MM.1S (cell line): Measurements from ENCODE around the gene FUT8.

Source experiments
- DNase-seq: peaks from one replicate; pipeline ENCODE4 v3.0.0-alpha.2; 2015
- H2AFZ ChIP-seq: fragments of 300-600 bp; sonication (generic); 2 replicates; pipeline ENCODE4 v1.6.0; 2016; ENCODE audit warnings: antibody characterized with exemption, low read length
- H3F3A ChIP-seq: fragments of 300-600 bp; sonication (generic); 2 replicates; pipeline ENCODE4 v1.6.1; 2016; ENCODE audit warnings: mild to moderate bottlenecking, antibody characterized with exemption, low read length, moderate library complexity, mixed read lengths; ENCODE audit not compliant: insufficient read depth
- H3K27ac ChIP-seq: fragments of 300-600 bp; sonication (generic); 2 replicates; pipeline ENCODE4 v1.5.1; 2016; ENCODE audit warnings: mild to moderate bottlenecking, low read length
- H3K27me3 ChIP-seq: fragments of 300-600 bp; sonication (generic); replicated peaks from 2 replicates; pipeline ENCODE4 v1.6.0; 2016; ENCODE audit warnings: low read length; ENCODE audit not compliant: insufficient read depth
- H3K36me3 ChIP-seq: fragments of 300-600 bp; sonication (generic); replicated peaks from 2 replicates; pipeline ENCODE4 v1.6.1; 2016; ENCODE audit warnings: mild to moderate bottlenecking, low read length, mixed read lengths; ENCODE audit not compliant: insufficient read depth
- H3K4me1 ChIP-seq: fragments of 300-600 bp; sonication (generic); 2 replicates; pipeline ENCODE4 v1.6.1; 2016; ENCODE audit warnings: low read length, mixed read lengths
- H3K4me2 ChIP-seq: fragments of 300-600 bp; sonication (generic); 2 replicates; pipeline ENCODE4 v1.6.0; 2016; ENCODE audit warnings: low read depth, low read length
- H3K4me3 ChIP-seq: fragments of 300-600 bp; sonication (generic); 2 replicates; pipeline ENCODE4 v1.5.1; 2016; ENCODE audit warnings: low read length, mixed read lengths
- H3K79me2 ChIP-seq: fragments of 300-600 bp; sonication (generic); 2 replicates; pipeline ENCODE4 v1.6.1; 2016; ENCODE audit warnings: mixed run types, low read length, mixed read lengths
- H3K9ac ChIP-seq: fragments of 300-600 bp; sonication (generic); 2 replicates; pipeline ENCODE4 v1.6.1; 2016; ENCODE audit warnings: low read length, mixed read lengths
- H3K9me2 ChIP-seq: fragments of 300-600 bp; sonication (generic); replicated peaks from 2 replicates; pipeline ENCODE4 v1.6.1; 2016; ENCODE audit warnings: mild to moderate bottlenecking, low read length, mixed read lengths; ENCODE audit not compliant: insufficient read depth
- H3K9me3 ChIP-seq: fragments of 300-600 bp; sonication (generic); replicated peaks from 2 replicates; pipeline ENCODE4 v1.6.1; 2016; ENCODE audit warnings: mild to moderate bottlenecking, low read length, mixed read lengths; ENCODE audit not compliant: insufficient read depth
- H4K20me1 ChIP-seq: fragments of 300-600 bp; sonication (generic); 2 replicates; pipeline ENCODE4 v1.6.1; 2016; ENCODE audit warnings: mild to moderate bottlenecking, low read length, moderate library complexity, mixed read lengths; ENCODE audit not compliant: insufficient read depth
- EZH2 ChIP-seq: fragments of 300-600 bp; sonication (generic); optimal IDR thresholded peaks from 2 replicates; pipeline ENCODE3; 2017; ENCODE audit warnings: low read depth, mild to moderate bottlenecking, antibody characterized with exemption, low read length, mixed read lengths
- EZH2phosphoT487 ChIP-seq: fragments of 300-600 bp; sonication (generic); IDR thresholded peaks from 2 replicates; pipeline ENCODE4 v1.6.1; 2018; ENCODE audit warnings: antibody characterized with exemption, low read length
- TF ChIP-seq, protein P1 (sequence below): fragments of 300-600 bp; sonication (generic); IDR thresholded peaks from 2 replicates; pipeline ENCODE4 v1.5.1; 2016; ENCODE audit warnings: antibody characterized with exemption, low read length, mixed read lengths

Gene FUT8

DNA sequence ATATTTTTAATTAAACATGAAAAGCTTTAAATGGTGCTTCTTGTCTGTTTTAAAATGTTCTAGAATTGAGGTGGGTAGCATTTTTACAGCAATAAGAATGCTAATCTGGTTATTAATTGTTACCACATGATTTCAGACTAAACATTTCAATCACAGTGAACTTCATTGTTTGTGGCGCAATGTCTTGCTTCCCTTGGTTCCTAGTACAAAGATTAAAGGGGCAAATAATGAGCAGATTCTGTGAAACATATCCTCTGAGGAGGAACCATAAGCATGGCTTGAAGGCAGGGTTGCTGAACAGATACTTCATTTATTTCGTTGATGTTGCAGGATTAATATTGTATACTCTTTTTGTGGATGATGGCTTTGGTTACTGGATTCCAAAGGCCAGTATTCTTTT lies 162.1 kb downstream of the FUT8 start:
- Histone ChIP-seq H3K27ac (no peak overlapping the region), H3K4me1 (no peaks in the 10 kb centered on the region), H3K9ac (no peak overlapping the region), H3K4me3 (no peak overlapping the region), H3K79me2 (no peaks in the 10 kb centered on the region), H4K20me1 (no peaks in the 10 kb centered on the region), H3K9me3 (no peaks in the 10 kb centered on the region), H3F3A (no peaks in the 10 kb centered on the region), H3K4me2 (no peak overlapping the region), H3K27me3 (no peaks in the 10 kb centered on the region), H3K9me2 (no peaks in the 10 kb centered on the region), H2AFZ (no peak overlapping the region), H3K36me3 (no peaks in the 10 kb centered on the region)
- DNase-seq = no peak
- TF ChIP-seq, protein P1, sequence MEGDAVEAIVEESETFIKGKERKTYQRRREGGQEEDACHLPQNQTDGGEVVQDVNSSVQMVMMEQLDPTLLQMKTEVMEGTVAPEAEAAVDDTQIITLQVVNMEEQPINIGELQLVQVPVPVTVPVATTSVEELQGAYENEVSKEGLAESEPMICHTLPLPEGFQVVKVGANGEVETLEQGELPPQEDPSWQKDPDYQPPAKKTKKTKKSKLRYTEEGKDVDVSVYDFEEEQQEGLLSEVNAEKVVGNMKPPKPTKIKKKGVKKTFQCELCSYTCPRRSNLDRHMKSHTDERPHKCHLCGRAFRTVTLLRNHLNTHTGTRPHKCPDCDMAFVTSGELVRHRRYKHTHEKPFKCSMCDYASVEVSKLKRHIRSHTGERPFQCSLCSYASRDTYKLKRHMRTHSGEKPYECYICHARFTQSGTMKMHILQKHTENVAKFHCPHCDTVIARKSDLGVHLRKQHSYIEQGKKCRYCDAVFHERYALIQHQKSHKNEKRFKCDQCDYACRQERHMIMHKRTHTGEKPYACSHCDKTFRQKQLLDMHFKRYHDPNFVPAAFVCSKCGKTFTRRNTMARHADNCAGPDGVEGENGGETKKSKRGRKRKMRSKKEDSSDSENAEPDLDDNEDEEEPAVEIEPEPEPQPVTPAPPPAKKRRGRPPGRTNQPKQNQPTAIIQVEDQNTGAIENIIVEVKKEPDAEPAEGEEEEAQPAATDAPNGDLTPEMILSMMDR = no peak

DNA sequence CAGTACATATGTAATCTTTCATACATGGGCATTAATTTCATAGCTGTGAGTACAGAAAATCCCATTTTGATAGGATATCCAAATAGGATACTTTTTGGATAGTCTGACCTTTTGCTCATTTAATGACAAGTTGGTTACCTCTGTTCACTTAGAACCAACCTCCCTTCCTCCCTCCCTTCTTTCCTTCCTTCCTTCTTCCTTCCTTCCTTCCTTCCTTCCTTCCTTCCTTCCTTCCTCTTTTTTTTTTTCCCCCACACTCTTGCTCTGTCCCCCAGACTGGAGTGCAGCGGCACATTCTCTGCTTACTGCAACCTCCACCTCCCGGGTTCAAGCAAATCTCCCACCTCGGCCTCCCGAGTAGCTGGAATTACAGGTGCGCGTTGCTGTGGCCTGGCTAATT lies 162.9 kb downstream of the FUT8 start:
- Histone ChIP-seq H3K9ac (no peak overlapping the region), H3F3A (no peaks in the 10 kb centered on the region), H3K4me1 (no peaks in the 10 kb centered on the region), H3K79me2 (no peaks in the 10 kb centered on the region), H3K9me3 (no peaks in the 10 kb centered on the region), H3K9me2 (no peaks in the 10 kb centered on the region), H3K36me3 (no peaks in the 10 kb centered on the region), H3K27ac (no peak overlapping the region), H2AFZ (no peak overlapping the region), H3K27me3 (no peaks in the 10 kb centered on the region), H3K4me2 (no peak overlapping the region), H3K4me3 (no peak overlapping the region), H4K20me1 (no peaks in the 10 kb centered on the region)
- DNase-seq = no peak
- TF ChIP-seq EZH2 (no peak), EZH2phosphoT487 (no peak)
- TF ChIP-seq, protein P1 = no peak

GRCh38 chr14:65580973-65581372 lies 168.4 kb downstream of the FUT8 start:
- Histone ChIP-seq H3K27me3 (no peaks in the 10 kb centered on the region), H3K4me3 (no peak overlapping the region), H3K79me2 (no peaks in the 10 kb centered on the region), H3F3A (no peaks in the 10 kb centered on the region), H3K9me2 (no peaks in the 10 kb centered on the region), H3K9me3 (no peaks in the 10 kb centered on the region), H3K4me2 (no peak overlapping the region), H3K27ac (no peak overlapping the region), H3K36me3 (no peaks in the 10 kb centered on the region), H4K20me1 (no peaks in the 10 kb centered on the region), H3K9ac (no peak overlapping the region), H3K4me1 (no peaks in the 10 kb centered on the region), H2AFZ (no peak overlapping the region)
- TF ChIP-seq EZH2phosphoT487 = no peak
- TF ChIP-seq, protein P1 = no peak
- no peak for TF ChIP-seq EZH2
- no peak for DNase-seq
